Measurements from ENCODE around the gene OXA1L. TPM values are rescaled to one million over a fixed set of nuclear protein-coding genes. Genes with fewer than 3 reads are reported as not detected.

The OXA1L gene
- total and polyA plus RNA-seq, 2 of the 13 experiments (the other 11 are each of a cell fraction or from before 2014, with no cell fraction given) = 230 to 589 TPM

DNA sequence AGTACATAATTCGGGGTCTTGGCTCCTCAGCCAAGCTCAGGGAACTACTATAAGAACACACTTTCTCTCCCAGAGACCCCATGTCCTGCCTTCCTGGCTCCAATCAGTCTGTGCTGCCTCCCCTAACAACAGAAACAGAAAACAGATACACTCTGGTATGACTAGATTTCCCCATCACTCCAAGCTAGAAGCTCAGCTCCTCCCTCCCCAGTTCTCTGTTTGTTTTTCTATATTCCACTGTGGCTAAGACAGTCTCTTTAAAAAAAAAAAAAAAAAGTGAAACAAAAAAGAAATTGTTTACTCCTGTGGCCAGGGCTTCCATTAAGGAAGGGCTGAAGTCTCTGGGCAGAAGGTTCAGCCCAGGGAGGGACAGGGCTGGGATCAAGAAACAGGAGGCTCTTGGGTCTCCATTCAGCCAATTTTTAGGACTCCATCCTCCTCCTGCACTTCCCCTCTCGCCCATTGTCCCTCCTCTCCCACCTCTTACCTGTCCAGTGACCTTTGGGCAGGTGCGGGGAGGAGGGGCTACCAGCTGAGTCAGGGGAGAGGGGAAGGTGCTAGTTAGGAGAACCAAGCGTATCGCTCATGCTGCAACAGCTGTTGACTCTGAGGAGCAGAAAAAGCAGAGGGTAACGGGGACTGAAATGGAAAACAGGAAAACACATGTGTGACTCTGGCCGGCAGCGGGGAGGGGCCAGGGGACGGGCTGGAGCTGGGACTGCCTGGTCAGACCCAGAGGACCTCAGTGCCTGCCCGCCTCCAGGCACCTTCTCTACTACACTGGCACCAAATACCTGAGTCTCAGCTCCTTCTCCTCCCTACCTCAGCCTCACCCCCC lies 52.9 kb downstream of the OXA1L start (continued):
- TF ChIP-seq, protein P1, sequence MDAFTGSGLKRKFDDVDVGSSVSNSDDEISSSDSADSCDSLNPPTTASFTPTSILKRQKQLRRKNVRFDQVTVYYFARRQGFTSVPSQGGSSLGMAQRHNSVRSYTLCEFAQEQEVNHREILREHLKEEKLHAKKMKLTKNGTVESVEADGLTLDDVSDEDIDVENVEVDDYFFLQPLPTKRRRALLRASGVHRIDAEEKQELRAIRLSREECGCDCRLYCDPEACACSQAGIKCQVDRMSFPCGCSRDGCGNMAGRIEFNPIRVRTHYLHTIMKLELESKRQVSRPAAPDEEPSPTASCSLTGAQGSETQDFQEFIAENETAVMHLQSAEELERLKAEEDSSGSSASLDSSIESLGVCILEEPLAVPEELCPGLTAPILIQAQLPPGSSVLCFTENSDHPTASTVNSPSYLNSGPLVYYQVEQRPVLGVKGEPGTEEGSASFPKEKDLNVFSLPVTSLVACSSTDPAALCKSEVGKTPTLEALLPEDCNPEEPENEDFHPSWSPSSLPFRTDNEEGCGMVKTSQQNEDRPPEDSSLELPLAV (CRISPR knock-in tag; conservative IDR thresholded peaks at IDR 0.05; ENCODE audit: low read depth) = no peak
- TF ChIP-seq FOXM1 (CRISPR knock-in tag; IDR thresholded peaks at IDR 0.05) = peak; percentile 56; the same call in 1 of the 2 replicates
- TF ChIP-seq ZNF446 (CRISPR knock-in tag; IDR thresholded peaks at IDR 0.05) = no peak
- TF ChIP-seq ZBTB20 (CRISPR knock-in tag; IDR thresholded peaks at IDR 0.05; ENCODE audit: borderline replicate concordance, low read depth) = no peak
- peak; percentile 44 for TF ChIP-seq CCAR2 (optimal IDR thresholded peaks at IDR 0.05; ENCODE audit: low read depth, low read length)

- ATAC-seq (no peak), DNase-seq (ENCODE audit: low spot score) (no peak), FAIRE-seq (no peak)
- no TSS peak for BruUV-seq (replicated peaks)
- in situ Hi-C loops (cut with HindIII; ENCODE audit: extremely low pct_ligation_motif_present, low pct_unique_long_range_greater_than_20kb) (loop anchor here (5.0 kb wide), 1 partner anchor 82 kb away; no protein-coding TSS in a partner anchor), intact Hi-C loops (cut with micrococcal nuclease; ENCODE audit: unreplicated experiment) (loop anchor here (1.0 to 2.0 kb wide), 2 partner anchors 80 to 264 kb away; no protein-coding TSS in a partner anchor)
- 0 out of 5 replicates have a peak, but pooled peaks cover 0 to 3% of the 10 kb centered on the region in 2 experiments for H3K27me3 ChIP-seq (ENCODE audit: control insufficient read depth in 1 of 2, insufficient read depth in 2 of 2, low read length in 2 of 2)
- H3K9ac ChIP-seq (ENCODE audit: insufficient read depth, low read depth, low read length) = no peak overlapping the region
- H3K36me3 ChIP-seq (replicated peaks in 1 of 2; ENCODE audit: control insufficient read depth in 1 of 2, insufficient read depth in 2 of 2, low read length in 2 of 2) = no peaks in the 10 kb centered on the region
- ChIA-PET CTCF (ENCODE audit: low intra/inter-chr PET ratio, low total read pairs) (interaction anchor here (1.0 to 6.1 kb wide), 2 partner anchors 32 to 263 kb away, joined by 4 to 141 read pairs; no protein-coding TSS in a partner anchor), POLR2A (interaction anchor here (0.9 to 3.5 kb wide), 13 partner anchors 8 to 231 kb away, joined by 3 to 29 read pairs (median 6); partner anchors contain the start of genes ABHD4, DAD1, LRP10 and MMP14)
- 0% methylated on average over 1 of the region's 1 CpG for WGBS (ENCODE audit: low lambda C conversion rate)
- H3K4me3 ChIP-seq (replicated peaks in 1 of 3; ENCODE audit: insufficient read depth in 1 of 3, low read depth in 2 of 3, low read length in 3 of 3) = 0 out of 6 replicates have a peak overlapping the region, but pooled peaks of 1 of the 3 experiments have one; percentile 30
- H3K79me2 ChIP-seq (ENCODE audit: insufficient read depth, low read length) = no peaks in the 10 kb centered on the region
- peaks cover 72% of the 10 kb centered on the region for H3K4me1 ChIP-seq (ENCODE audit: insufficient read depth, low read length)
- H3K9me3 ChIP-seq (ENCODE audit: low read length) = no peaks in the 10 kb centered on the region
- H2AFZ ChIP-seq (ENCODE audit: low read length) = no peak overlapping the region
- H3K4me2 ChIP-seq (ENCODE audit: low read depth, low read length) = peak overlapping the region; percentile 60
- H3K27ac ChIP-seq (ENCODE audit: extremely low read length, insufficient read depth, low read length) = no peak overlapping the region
- no peaks in the 10 kb centered on the region for H4K20me1 ChIP-seq (ENCODE audit: insufficient read depth, low read length)
- TF ChIP-seq ZNF747 (CRISPR knock-in tag; IDR thresholded peaks at IDR 0.05; ENCODE audit: borderline replicate concordance) (no peak), ZSCAN5A (CRISPR knock-in tag; IDR thresholded peaks at IDR 0.05; ENCODE audit: borderline replicate concordance) (no peak), MLXIP (CRISPR knock-in tag; IDR thresholded peaks at IDR 0.05; ENCODE audit: borderline replicate concordance) (no peak), SIN3A (IDR thresholded peaks at IDR 0.05; ENCODE audit: borderline replicate concordance, low read depth, low read length) (0 out of 2 replicates have a peak, but pooled peaks have one; percentile 13), DR1 (CRISPR knock-in tag; IDR thresholded peaks at IDR 0.05) (no peak), RCOR2 (CRISPR knock-in tag; IDR thresholded peaks at IDR 0.05) (no peak), ZNF777 (CRISPR knock-in tag; IDR thresholded peaks at IDR 0.05) (no peak), KLF13 (CRISPR knock-in tag; IDR thresholded peaks at IDR 0.05) (0 out of 2 replicates have a peak, but pooled peaks have one; percentile 1)
These were observed 54.2 kb downstream of the OXA1L start for GRCh38 chr14:22820731-22821130.

Data from HepG2 (cell line).